PC-9 (cell line): ENCODE results near the gene SHOC2. TPM values are rescaled to one million over a fixed set of nuclear protein-coding genes. Genes with fewer than 3 reads are reported as not detected.

ENCODE experiments used
- BruUV-seq: library from RNA; stranded (reverse); fragments of 400-500 nt; replicated peaks from 2 replicates; lab custom pipeline; 2021; lab: Mats Ljungman, UMichigan
- CTCF ChIA-PET: fragments of 300-600 bp; sonication (Branson Sonifier 250); formaldehyde crosslinking; loops from one replicate; lab custom pipeline; 2022; ENCODE audit warnings: antibody characterized with exemption; lab: Charles Lee
- POLR2A ChIA-PET: fragments of 300-600 bp; sonication (Branson Sonifier 250); formaldehyde crosslinking; loops from one replicate; lab custom pipeline; 2022; ENCODE audit warnings: antibody characterized with exemption; ENCODE audit not compliant: unreplicated experiment; lab: Charles Lee
- DNase-seq, 2 experiments: peaks; one replicate each; pipeline versions ENCODE4 v3.0.0 to v3.0.0-alpha.2; 2015 to 2022; ENCODE audit warnings: mixed read lengths in 1 of 2
- H2AFZ ChIP-seq: fragments of 200-600 bp; sonication (generic); 2 replicates; pipeline ENCODE4 v1.8.1; 2017; ENCODE audit warnings: antibody characterized with exemption
- H3F3A ChIP-seq: fragments of 200-600 bp; sonication (generic); 2 replicates; pipeline ENCODE4 v1.8.1; 2017; ENCODE audit warnings: antibody characterized with exemption, mild to moderate bottlenecking, low read depth; ENCODE audit not compliant: insufficient read depth
- H3K27ac ChIP-seq: fragments of 200-600 bp; sonication (generic); 2 replicates; pipeline ENCODE4 v1.6.1; 2016; ENCODE audit warnings: mixed run types
- H3K27me3 ChIP-seq: fragments of 200-600 bp; sonication (generic); 2 replicates; pipeline ENCODE4 v1.6.1; 2016; ENCODE audit warnings: low read depth, mixed run types; ENCODE audit not compliant: insufficient read depth
- H3K36me3 ChIP-seq: fragments of 200-600 bp; sonication (generic); 2 replicates; pipeline ENCODE4 v1.6.1; 2016; ENCODE audit warnings: low read depth, mixed run types
- H3K4me1 ChIP-seq: fragments of 200-600 bp; sonication (generic); replicated peaks from 2 replicates; pipeline ENCODE4 v1.6.1; 2016; ENCODE audit warnings: mixed run types; ENCODE audit not compliant: insufficient read depth
- H3K4me2 ChIP-seq: fragments of 200-600 bp; sonication (generic); 2 replicates; pipeline ENCODE4 v1.6.1; 2017; ENCODE audit warnings: mixed run types
- H3K4me3 ChIP-seq: fragments of 200-600 bp; sonication (generic); 2 replicates; pipeline ENCODE4 v1.6.1; 2016; ENCODE audit warnings: mixed run types
- H3K79me2 ChIP-seq: fragments of 200-600 bp; sonication (generic); 2 replicates; pipeline ENCODE4 v1.6.1; 2017; ENCODE audit warnings: low read depth, mixed run types
- H3K9me2 ChIP-seq: fragments of 200-600 bp; sonication (generic); 2 replicates; pipeline ENCODE4 v1.8.1; 2017; ENCODE audit warnings: mild to moderate bottlenecking; ENCODE audit not compliant: insufficient read depth
- H3K9me3 ChIP-seq: fragments of 200-600 bp; sonication (generic); 2 replicates; pipeline ENCODE4 v1.8.1; 2016; ENCODE audit warnings: low read depth; ENCODE audit not compliant: insufficient read depth
- H4K20me1 ChIP-seq: fragments of 200-600 bp; sonication (generic); 2 replicates; pipeline ENCODE4 v1.8.1; 2017; ENCODE audit not compliant: insufficient read depth
- EZH2 ChIP-seq: fragments of 200-600 bp; sonication (generic); IDR thresholded peaks from 2 replicates; pipeline ENCODE4 v1.8.0; 2017; ENCODE audit warnings: antibody characterized with exemption, low read depth
- intact Hi-C: fragments of 100-400 bp; cut with micrococcal nuclease; formaldehyde crosslinking; loops from one replicate; pipeline ENCODE4 v1.10.0; 2022; ENCODE audit not compliant: unreplicated experiment
- total RNA-seq: library from RNA; stranded (reverse); gene quantifications from 2 replicates; pipeline ENCODE4 v1.2.3, GENCODE V29; 2021
- TF ChIP-seq, protein P1 (sequence below): fragments of 200-600 bp; sonication (generic); conservative IDR thresholded peaks from 2 replicates; pipeline ENCODE4 v1.6.1; 2017; ENCODE audit warnings: mixed run types, antibody characterized with exemption, mild to moderate bottlenecking, moderate library complexity

Gene SHOC2
- total RNA-seq, 1 experiment from 2014 or later, result 20.2 TPM

DNA sequence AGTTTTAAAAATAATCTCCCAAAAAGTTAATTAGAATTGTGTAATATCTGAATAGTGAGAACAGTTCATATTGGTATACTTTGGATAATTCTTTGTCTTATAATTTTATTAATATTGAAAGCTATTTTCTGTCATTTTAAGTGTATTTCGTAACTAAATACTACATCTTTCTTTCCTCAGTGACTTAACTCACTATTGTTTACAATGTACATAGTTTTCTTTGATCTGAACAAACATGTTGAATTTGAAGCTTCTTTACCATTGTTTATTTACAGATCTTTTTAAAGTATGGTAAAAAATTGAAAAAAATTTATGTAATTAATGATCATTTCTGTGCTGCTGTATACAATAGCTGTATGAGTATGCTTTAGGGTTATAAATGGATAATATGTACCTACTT is 42.6 kb upstream of the SHOC2 start:
- peaks cover 21% of the 10 kb centered on the region for H3K79me2 ChIP-seq
- BruUV-seq, result no TSS peak
- no peaks in the 10 kb centered on the region for H3K9me2 ChIP-seq
- no peak overlapping the region for H3K4me2 ChIP-seq
- no peak overlapping the region for H3K4me3 ChIP-seq
- H2AFZ ChIP-seq, result no peak overlapping the region
- TF ChIP-seq, protein P1, sequence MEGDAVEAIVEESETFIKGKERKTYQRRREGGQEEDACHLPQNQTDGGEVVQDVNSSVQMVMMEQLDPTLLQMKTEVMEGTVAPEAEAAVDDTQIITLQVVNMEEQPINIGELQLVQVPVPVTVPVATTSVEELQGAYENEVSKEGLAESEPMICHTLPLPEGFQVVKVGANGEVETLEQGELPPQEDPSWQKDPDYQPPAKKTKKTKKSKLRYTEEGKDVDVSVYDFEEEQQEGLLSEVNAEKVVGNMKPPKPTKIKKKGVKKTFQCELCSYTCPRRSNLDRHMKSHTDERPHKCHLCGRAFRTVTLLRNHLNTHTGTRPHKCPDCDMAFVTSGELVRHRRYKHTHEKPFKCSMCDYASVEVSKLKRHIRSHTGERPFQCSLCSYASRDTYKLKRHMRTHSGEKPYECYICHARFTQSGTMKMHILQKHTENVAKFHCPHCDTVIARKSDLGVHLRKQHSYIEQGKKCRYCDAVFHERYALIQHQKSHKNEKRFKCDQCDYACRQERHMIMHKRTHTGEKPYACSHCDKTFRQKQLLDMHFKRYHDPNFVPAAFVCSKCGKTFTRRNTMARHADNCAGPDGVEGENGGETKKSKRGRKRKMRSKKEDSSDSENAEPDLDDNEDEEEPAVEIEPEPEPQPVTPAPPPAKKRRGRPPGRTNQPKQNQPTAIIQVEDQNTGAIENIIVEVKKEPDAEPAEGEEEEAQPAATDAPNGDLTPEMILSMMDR, result no peak
- TF ChIP-seq EZH2, result no peak
- CTCF ChIA-PET, result no interaction called here
- POLR2A ChIA-PET, result no interaction called here
- H3K27ac ChIP-seq, result no peak overlapping the region
- DNase-seq, result no peak
- H4K20me1 ChIP-seq, result no peaks in the 10 kb centered on the region
- no peaks in the 10 kb centered on the region for H3F3A ChIP-seq
- no peaks in the 10 kb centered on the region for H3K9me3 ChIP-seq
- no peaks in the 10 kb centered on the region for H3K27me3 ChIP-seq
- H3K4me1 ChIP-seq, result peaks cover 10% of the 10 kb centered on the region; the same call in 1 of the 2 replicates
- H3K36me3 ChIP-seq, result no peaks in the 10 kb centered on the region
- intact Hi-C loops, result no loop called here

DNA sequence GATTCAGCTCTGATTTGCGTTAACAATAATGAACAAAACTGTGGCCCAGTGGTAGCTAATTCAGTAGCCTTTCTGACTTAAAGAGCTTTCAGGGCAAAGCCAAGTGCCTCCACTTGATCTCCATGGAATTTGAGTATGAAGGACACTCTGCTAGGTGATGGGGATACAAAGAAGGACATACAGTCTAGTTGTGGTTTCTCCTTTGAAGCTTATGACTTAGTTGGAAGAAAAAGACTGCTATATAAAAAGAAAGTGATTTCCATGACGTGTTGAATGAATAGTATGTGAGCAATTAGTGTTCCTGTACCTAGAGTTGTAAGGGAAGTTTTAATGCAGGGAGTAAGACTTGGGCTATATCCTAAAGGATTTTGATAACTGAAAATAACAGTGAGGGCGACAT is 39.4 kb upstream of the SHOC2 start:
- intact Hi-C loops, result no loop called here

DNA sequence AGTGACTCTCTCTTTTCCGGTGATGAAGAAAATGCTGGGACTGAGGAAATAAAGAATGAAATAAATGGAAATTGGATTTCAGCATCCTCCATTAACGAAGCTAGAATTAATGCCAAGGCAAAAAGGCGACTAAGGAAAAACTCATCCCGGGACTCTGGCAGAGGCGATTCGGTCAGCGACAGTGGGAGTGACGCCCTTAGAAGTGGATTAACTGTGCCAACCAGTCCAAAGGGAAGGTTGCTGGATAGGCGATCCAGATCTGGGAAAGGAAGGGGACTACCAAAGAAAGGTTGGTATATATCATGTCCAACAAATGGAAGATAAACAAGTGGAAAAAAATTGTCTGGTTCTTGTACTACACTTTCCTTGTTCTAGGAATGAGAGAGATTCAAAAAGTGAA is 38.2 kb upstream of the SHOC2 start:
- Histone ChIP-seq H3K9me3 (no peaks in the 10 kb centered on the region), H3F3A (peaks cover 8% of the 10 kb centered on the region; the same call in 1 of the 2 replicates), H3K36me3 (no peaks in the 10 kb centered on the region), H3K4me3 (no peak overlapping the region), H3K27ac (no peak overlapping the region), H3K4me1 (peaks cover 14% of the 10 kb centered on the region), H2AFZ (no peak overlapping the region), H3K79me2 (no peaks in the 10 kb centered on the region), H3K27me3 (no peaks in the 10 kb centered on the region), H4K20me1 (no peaks in the 10 kb centered on the region; the same call in 1 of the 2 replicates), H3K9me2 (no peaks in the 10 kb centered on the region), H3K4me2 (no peak overlapping the region)
- TF ChIP-seq, protein P1, result no peak
- TF ChIP-seq EZH2, result no peak
- intact Hi-C loops, result no loop called here
- BruUV-seq, result no TSS peak
- POLR2A ChIA-PET, result no interaction called here
- no peak for DNase-seq
- CTCF ChIA-PET, result no interaction called here

More for the DNA sequence above, 39.4 kb upstream of the SHOC2 start:
- Histone ChIP-seq H3K27me3 (no peaks in the 10 kb centered on the region), H4K20me1 (no peaks in the 10 kb centered on the region; the same call in 1 of the 2 replicates), H3K9me3 (no peaks in the 10 kb centered on the region), H3K79me2 (no peaks in the 10 kb centered on the region), H3K4me2 (no peak overlapping the region), H3K9me2 (no peaks in the 10 kb centered on the region), H2AFZ (no peak overlapping the region), H3K27ac (no peak overlapping the region), H3K4me3 (no peak overlapping the region), H3K36me3 (no peaks in the 10 kb centered on the region), H3K4me1 (peaks cover 2% of the 10 kb centered on the region; the same call in 1 of the 2 replicates), H3F3A (no peaks in the 10 kb centered on the region)
- no peak for DNase-seq
- TF ChIP-seq, protein P1, result no peak
- no peak for TF ChIP-seq EZH2
- CTCF ChIA-PET, result no interaction called here
- POLR2A ChIA-PET, result interaction anchor here (0.6 kb wide), 1 partner anchor 39 kb away, joined by 3 read pairs; the partner anchor contains the start of gene BBIP1
- BruUV-seq, result no TSS peak
